Astrocyte of the spinal cord (primary cell): Measurements from ENCODE around the gene GUCY2F.

Experiments used
- DNase-seq: peaks from one replicate; pipeline ENCODE4 v3.0.0; 2011; ENCODE audit warnings: low read depth, low spot score
- H3K4me3 ChIP-seq: 2 replicates; pipeline ENCODE4 v1.5.1; 2011; ENCODE audit warnings: low read depth, mild to moderate bottlenecking, low read length, moderate library complexity
- CTCF ChIP-seq: IDR thresholded peaks from 2 replicates; pipeline ENCODE4 v1.5.1; 2012; ENCODE audit warnings: low read depth, mild to moderate bottlenecking, low read length, inconsistent platforms
- in situ Hi-C: cut with HindIII; loops from 2 replicates; pipeline ENCODE4 v1.10.0; 2017; ENCODE audit warnings: low sequenced_read_pairs

The GUCY2F gene

GRCh38 chrX:109372291-109372690, 109.6 kb downstream of the GUCY2F start:
- H3K4me3 ChIP-seq = no peak overlapping the region
- no peak for TF ChIP-seq CTCF
- in situ Hi-C loops = no loop called here
- no peak for DNase-seq

GRCh38 chrX:109362101-109362500, 119.8 kb downstream of the GUCY2F start:
- in situ Hi-C loops = no loop called here
- no peak overlapping the region for H3K4me3 ChIP-seq
- no peak for TF ChIP-seq CTCF
- no peak for DNase-seq

GRCh38 chrX:109360301-109360700, 121.6 kb downstream of the GUCY2F start:
- TF ChIP-seq CTCF = no peak
- in situ Hi-C loops = no loop called here
- peak; percentile 5 for DNase-seq
- H3K4me3 ChIP-seq = no peak overlapping the region

- TF ChIP-seq CTCF = no peak
- DNase-seq = no peak
- in situ Hi-C loops = no loop called here
- H3K4me3 ChIP-seq = no peak overlapping the region
Observed at GRCh38 chrX:109357706-109358105, 124.2 kb downstream of the GUCY2F start.

GRCh38 chrX:109356684-109357083, 125.2 kb downstream of the GUCY2F start:
- no peak overlapping the region for H3K4me3 ChIP-seq
- DNase-seq = no peak
- no peak for TF ChIP-seq CTCF
- in situ Hi-C loops = no loop called here

GRCh38 chrX:109352066-109352588, 129.8 kb downstream of the GUCY2F start:
- TF ChIP-seq CTCF = no peak
- peak; percentile 51 for DNase-seq
- no peak overlapping the region for H3K4me3 ChIP-seq
- in situ Hi-C loops = no loop called here

GRCh38 chrX:109351557-109351956, 130.3 kb downstream of the GUCY2F start:
- in situ Hi-C loops = no loop called here

More at GRCh38 chrX:109351557-109351956, 130.3 kb downstream of the GUCY2F start:
- no peak for TF ChIP-seq CTCF
- DNase-seq = no peak
- no peak overlapping the region for H3K4me3 ChIP-seq
